SIG-M5 (cell line): Measurements from ENCODE around the gene PHYHD1.
"Not testable (repeated sequence)": the region's sequence is repeated elsewhere in the genome, so short reads cannot be mapped to it uniquely, and the experiment has no call there.

Experiments used
- DNase-seq: peaks from one replicate; lab custom pipeline; 2025; lab: John Stamatoyannopoulos, UW

The PHYHD1 gene

GRCh38 chr9:128921881-128922763, 1.3 kb downstream of the PHYHD1 start:
- no peak for DNase-seq

- DNase-seq: no peak
Measured at GRCh38 chr9:128923493-128923883, 2.7 kb downstream of the PHYHD1 start.

GRCh38 chr9:128927731-128928411, 7.1 kb downstream of the PHYHD1 start:
- no peak for DNase-seq

GRCh38 chr9:128928624-128929023, 7.8 kb downstream of the PHYHD1 start:
- DNase-seq: no peak

- no peak for DNase-seq
Measured at GRCh38 chr9:128929560-128929959, 8.8 kb downstream of the PHYHD1 start.

- no peak for DNase-seq
Measured at GRCh38 chr9:128933731-128934130, 12.9 kb downstream of the PHYHD1 start.

- no peak for DNase-seq
Measured at GRCh38 chr9:128936171-128936865, 15.5 kb downstream of the PHYHD1 start.

GRCh38 chr9:128937310-128938165, 16.8 kb downstream of the PHYHD1 start:
- no peak for DNase-seq

GRCh38 chr9:128940271-128940921, 19.6 kb downstream of the PHYHD1 start:
- DNase-seq: no peak

- DNase-seq: no peak
Measured at GRCh38 chr9:128940946-128941755, 20.4 kb downstream of the PHYHD1 start.

GRCh38 chr9:128943832-128944620, 23.2 kb downstream of the PHYHD1 start:
- DNase-seq: no peak

- not testable (repeated sequence) for DNase-seq
Measured at GRCh38 chr9:128944966-128945365, 24.2 kb downstream of the PHYHD1 start.

GRCh38 chr9:128945798-128946501, 25.2 kb downstream of the PHYHD1 start:
- DNase-seq: no peak

GRCh38 chr9:128946571-128947276, 25.9 kb downstream of the PHYHD1 start:
- DNase-seq: no peak

- DNase-seq: no peak
Measured at GRCh38 chr9:128947277-128947526, 26.4 kb downstream of the PHYHD1 start.

- peak; percentile 53 for DNase-seq
Measured at GRCh38 chr9:128947527-128948301, 26.9 kb downstream of the PHYHD1 start, which contains the start of the genes DOLK and NUP188. Gene DOLK, minus strand, starts transcription at chr9:128947603. Its CDS starts 300 bp downstream, at chr9:128947303. Gene NUP188, plus strand, starts transcription at chr9:128947699. Its CDS starts 21 bp downstream, at chr9:128947720.

- not testable (repeated sequence) for DNase-seq
Measured at GRCh38 chr9:128961403-128961802, 40.6 kb downstream of the PHYHD1 start.
